Bronchial epithelial cell (primary cell): Measurements from ENCODE around the gene MAFF. TPM values are rescaled to one million over a fixed set of nuclear protein-coding genes. Genes with fewer than 3 reads are reported as not detected.

Experiments used
- DNase-seq: peaks from one replicate; pipeline ENCODE4 v3.0.0-alpha.2; 2010; ENCODE audit warnings: low read depth
- FAIRE-seq: peaks from 2 replicates; lab custom pipeline; 2011; peaks lifted over from hg19 to GRCh38; lab: Jason Lieb, UNC
- H3K27me3 ChIP-seq: 2 replicates; pipeline ENCODE4 v1.5.1; 2011; ENCODE audit warnings: low read length; ENCODE audit not compliant: control insufficient read depth, insufficient read depth
- H3K36me3 ChIP-seq: 2 replicates; pipeline ENCODE4 v1.5.1; 2011; ENCODE audit warnings: low read length; ENCODE audit not compliant: control insufficient read depth, insufficient read depth
- H3K4me3 ChIP-seq: 2 replicates; pipeline ENCODE4 v1.5.1; 2011; ENCODE audit warnings: mild to moderate bottlenecking, low read depth, low read length, control low read depth
- total RNA-seq: library from RNA; depleted of rRNA; stranded (reverse); fragments of >200 nt; gene quantifications from 2 replicates; pipeline ENCODE4 v1.2.1, GENCODE V29; 2014
- TF ChIP-seq, protein P1 (sequence below): IDR thresholded peaks from 2 replicates; pipeline ENCODE4 v1.5.1; 2011; ENCODE audit warnings: mild to moderate bottlenecking, moderate library complexity, low read length, control low read depth, inconsistent platforms; ENCODE audit not compliant: insufficient read depth, severe bottlenecking

Gene MAFF
- total RNA-seq, 1 donor from 2014 or later = 25.0 TPM

DNA sequence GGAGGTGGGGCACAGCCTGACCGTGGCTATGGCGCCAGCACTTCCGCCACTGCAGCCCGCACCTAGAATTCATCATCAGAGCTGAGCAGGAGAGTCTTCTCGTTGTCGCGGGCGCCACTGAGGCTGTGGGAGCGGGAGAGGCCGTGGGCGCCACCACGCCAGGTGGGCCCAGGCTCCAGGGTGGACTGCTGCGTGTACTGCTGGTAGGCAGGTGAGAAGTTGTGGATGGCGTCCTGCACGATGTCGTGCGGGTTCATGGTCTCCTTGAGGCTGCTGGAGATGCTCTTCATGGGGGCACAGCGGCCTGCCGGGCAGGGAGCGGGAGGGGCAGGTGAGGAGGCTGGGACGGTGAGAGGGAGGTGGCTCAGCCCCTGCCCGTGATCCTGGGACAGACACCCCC, 19.6 kb downstream of the MAFF start:
- FAIRE-seq (no peak), DNase-seq (no peak)
- peaks cover 22% of the 10 kb centered on the region for H3K36me3 ChIP-seq
- TF ChIP-seq, protein P1, sequence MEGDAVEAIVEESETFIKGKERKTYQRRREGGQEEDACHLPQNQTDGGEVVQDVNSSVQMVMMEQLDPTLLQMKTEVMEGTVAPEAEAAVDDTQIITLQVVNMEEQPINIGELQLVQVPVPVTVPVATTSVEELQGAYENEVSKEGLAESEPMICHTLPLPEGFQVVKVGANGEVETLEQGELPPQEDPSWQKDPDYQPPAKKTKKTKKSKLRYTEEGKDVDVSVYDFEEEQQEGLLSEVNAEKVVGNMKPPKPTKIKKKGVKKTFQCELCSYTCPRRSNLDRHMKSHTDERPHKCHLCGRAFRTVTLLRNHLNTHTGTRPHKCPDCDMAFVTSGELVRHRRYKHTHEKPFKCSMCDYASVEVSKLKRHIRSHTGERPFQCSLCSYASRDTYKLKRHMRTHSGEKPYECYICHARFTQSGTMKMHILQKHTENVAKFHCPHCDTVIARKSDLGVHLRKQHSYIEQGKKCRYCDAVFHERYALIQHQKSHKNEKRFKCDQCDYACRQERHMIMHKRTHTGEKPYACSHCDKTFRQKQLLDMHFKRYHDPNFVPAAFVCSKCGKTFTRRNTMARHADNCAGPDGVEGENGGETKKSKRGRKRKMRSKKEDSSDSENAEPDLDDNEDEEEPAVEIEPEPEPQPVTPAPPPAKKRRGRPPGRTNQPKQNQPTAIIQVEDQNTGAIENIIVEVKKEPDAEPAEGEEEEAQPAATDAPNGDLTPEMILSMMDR = no peak
- H3K27me3 ChIP-seq = no peaks in the 10 kb centered on the region
- H3K4me3 ChIP-seq = no peak overlapping the region

- Histone ChIP-seq H3K36me3 (peaks cover 24% of the 10 kb centered on the region), H3K27me3 (no peaks in the 10 kb centered on the region), H3K4me3 (no peak overlapping the region)
- no peak for FAIRE-seq
- DNase-seq = no peak
- TF ChIP-seq, protein P1 = no peak
Measured at GRCh38 chr22:38221908-38222796, 20.4 kb downstream of the MAFF start.

GRCh38 chr22:38222797-38223119, 21.0 kb downstream of the MAFF start:
- TF ChIP-seq, protein P1 = no peak
- DNase-seq (peak; percentile 81), FAIRE-seq (peak; percentile 96)
- Histone ChIP-seq H3K4me3 (no peak overlapping the region), H3K27me3 (no peaks in the 10 kb centered on the region), H3K36me3 (peaks cover 27% of the 10 kb centered on the region)

GRCh38 chr22:38223289-38223960, 21.6 kb downstream of the MAFF start:
- DNase-seq = no peak
- no peak for FAIRE-seq
- Histone ChIP-seq H3K27me3 (no peaks in the 10 kb centered on the region), H3K4me3 (no peak overlapping the region), H3K36me3 (peaks cover 27% of the 10 kb centered on the region)
- TF ChIP-seq, protein P1 = peak; percentile 20

GRCh38 chr22:38226853-38227649, 25.3 kb downstream of the MAFF start:
- Histone ChIP-seq H3K27me3 (no peaks in the 10 kb centered on the region), H3K36me3 (peaks cover 32% of the 10 kb centered on the region), H3K4me3 (no peak overlapping the region)
- TF ChIP-seq, protein P1 = no peak
- no peak for DNase-seq
- FAIRE-seq = no peak
